KOPT-K1 (cell line): ENCODE results near the gene LRRC51.

ENCODE experiments used
- H3K27ac ChIP-seq: fragments of 200-600 bp; sonication (generic); 2 replicates; pipeline ENCODE4 v1.5.1; 2016; ENCODE audit warnings: antibody characterized with exemption, mild to moderate bottlenecking, low read depth, low read length; ENCODE audit not compliant: poor library complexity, severe bottlenecking
- H3K36me3 ChIP-seq: fragments of 200-600 bp; sonication (generic); 2 replicates; pipeline ENCODE4 v1.5.1; 2017; ENCODE audit warnings: antibody characterized with exemption, mild to moderate bottlenecking, low read length, moderate library complexity; ENCODE audit not compliant: insufficient read depth
- H3K9me3 ChIP-seq: fragments of 200-600 bp; sonication (generic); 2 replicates; pipeline ENCODE4 v1.5.1; 2017; ENCODE audit warnings: antibody characterized with exemption, low read length, mild to moderate bottlenecking; ENCODE audit not compliant: insufficient read depth, poor library complexity, severe bottlenecking

Gene LRRC51

DNA sequence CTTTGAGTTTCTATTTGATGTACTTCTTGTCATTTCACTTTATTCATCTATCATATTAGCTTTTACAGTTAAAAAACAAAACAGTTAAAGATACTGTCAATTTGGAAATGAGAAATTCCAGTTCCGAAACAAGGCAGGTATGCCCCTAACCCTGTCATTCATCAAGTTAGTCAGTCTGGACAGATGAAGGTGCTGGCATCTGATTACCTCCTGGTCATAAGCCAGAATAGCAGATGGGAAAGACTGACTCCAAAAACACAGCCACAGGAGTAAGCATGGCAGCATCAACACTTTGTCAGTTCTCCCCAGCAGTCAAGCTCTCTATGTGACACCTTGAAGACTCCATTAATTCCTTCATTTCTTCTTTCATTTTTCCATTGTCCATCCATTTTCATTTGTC lies 4.3 kb downstream of the LRRC51 start:
- H3K36me3 ChIP-seq = peaks cover 22% of the 10 kb centered on the region
- no peak overlapping the region for H3K27ac ChIP-seq
- no peaks in the 10 kb centered on the region for H3K9me3 ChIP-seq

DNA sequence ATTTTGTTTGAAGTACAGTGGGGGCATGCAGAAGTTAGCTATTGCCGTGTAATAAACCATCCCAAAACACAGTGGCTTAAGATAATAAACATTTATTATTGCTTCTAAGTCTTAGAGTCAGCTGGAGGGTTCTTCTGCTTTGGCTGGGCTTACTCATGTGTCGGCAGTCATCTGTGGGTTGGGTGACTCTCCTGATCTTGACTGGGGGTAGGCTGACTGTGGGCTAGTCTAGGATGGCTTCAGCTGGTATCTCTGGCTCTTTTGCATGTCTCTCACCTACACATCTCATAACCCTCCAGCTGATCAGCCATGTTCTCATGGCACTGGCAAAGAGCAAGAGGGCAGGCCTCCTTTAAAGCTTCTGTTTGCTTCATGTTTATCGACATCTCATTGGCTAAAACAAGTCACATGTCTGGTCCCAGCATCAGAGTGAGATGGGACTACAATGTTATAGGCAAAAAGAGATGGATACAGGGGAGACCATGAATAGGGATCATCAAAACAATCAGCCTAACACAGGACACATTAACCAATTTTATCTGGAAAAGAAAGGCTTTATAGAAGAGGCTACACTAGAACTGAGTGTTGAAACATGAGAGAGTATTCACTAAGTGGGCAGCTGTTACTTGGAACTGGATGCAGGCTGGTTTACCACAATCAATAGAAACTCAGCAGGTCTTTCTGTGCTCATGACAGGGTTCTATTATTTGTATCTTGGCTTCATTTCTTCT lies 5.1 kb downstream of the LRRC51 start:
- Histone ChIP-seq H3K36me3 (peaks cover 29% of the 10 kb centered on the region), H3K27ac (no peak overlapping the region), H3K9me3 (no peaks in the 10 kb centered on the region)

GRCh38 chr11:72088076-72088808 lies 7.6 kb downstream of the LRRC51 start:
- Histone ChIP-seq H3K27ac (no peak overlapping the region), H3K9me3 (no peaks in the 10 kb centered on the region), H3K36me3 (peaks cover 36% of the 10 kb centered on the region)

- Histone ChIP-seq H3K27ac (no peak overlapping the region), H3K36me3 (peaks cover 58% of the 10 kb centered on the region), H3K9me3 (no peaks in the 10 kb centered on the region)
These were observed 10.6 kb downstream of the LRRC51 start for GRCh38 chr11:72091292-72091691.

- H3K9me3 ChIP-seq = no peaks in the 10 kb centered on the region
- peaks cover 68% of the 10 kb centered on the region for H3K36me3 ChIP-seq
- H3K27ac ChIP-seq = no peak overlapping the region
These were observed 18.1 kb downstream of the LRRC51 start for GRCh38 chr11:72098741-72099140.

DNA sequence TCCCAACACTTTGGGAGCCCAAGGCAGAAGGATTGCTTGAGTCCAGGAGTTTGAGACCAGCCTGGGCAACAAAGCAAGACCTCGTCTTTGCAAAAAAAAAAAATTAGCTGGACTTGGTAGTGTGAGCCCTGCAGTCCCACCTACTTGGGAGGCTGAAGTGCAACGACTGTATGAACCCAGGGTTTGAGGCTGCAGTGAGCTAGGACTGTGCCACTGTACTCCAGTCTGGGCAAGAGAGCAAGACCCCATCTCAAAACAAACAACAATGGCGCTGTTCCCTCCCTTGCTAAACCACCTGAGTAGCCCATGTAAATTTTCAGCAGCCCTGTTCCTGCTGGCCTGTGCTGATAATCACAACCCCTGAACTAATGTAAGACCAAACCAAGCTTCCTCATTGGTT lies 19.4 kb downstream of the LRRC51 start:
- H3K27ac ChIP-seq = no peak overlapping the region
- H3K9me3 ChIP-seq = no peaks in the 10 kb centered on the region
- H3K36me3 ChIP-seq = peaks cover 57% of the 10 kb centered on the region

GRCh38 chr11:72100462-72100861 lies 19.8 kb downstream of the LRRC51 start:
- no peak overlapping the region for H3K27ac ChIP-seq
- H3K9me3 ChIP-seq = no peaks in the 10 kb centered on the region
- peaks cover 53% of the 10 kb centered on the region for H3K36me3 ChIP-seq

GRCh38 chr11:72102162-72102561 lies 21.5 kb downstream of the LRRC51 start:
- Histone ChIP-seq H3K27ac (peak overlapping the region; percentile 89), H3K36me3 (peaks cover 42% of the 10 kb centered on the region), H3K9me3 (no peaks in the 10 kb centered on the region)

- Histone ChIP-seq H3K9me3 (no peaks in the 10 kb centered on the region), H3K27ac (peak overlapping the region; percentile 89), H3K36me3 (peaks cover 42% of the 10 kb centered on the region)
These were observed 21.9 kb downstream of the LRRC51 start for GRCh38 chr11:72102631-72102945.

- Histone ChIP-seq H3K36me3 (peaks cover 42% of the 10 kb centered on the region), H3K9me3 (no peaks in the 10 kb centered on the region), H3K27ac (peak within 1 kb of the TSS; percentile 89)
These were observed 22.5 kb downstream of the LRRC51 start, which contains the start of gene LAMTOR1 for GRCh38 chr11:72102946-72103753. LAMTOR1 (minus strand) TSS chr11:72103297; CDS start chr11:72103224, 73 bp downstream.

DNA sequence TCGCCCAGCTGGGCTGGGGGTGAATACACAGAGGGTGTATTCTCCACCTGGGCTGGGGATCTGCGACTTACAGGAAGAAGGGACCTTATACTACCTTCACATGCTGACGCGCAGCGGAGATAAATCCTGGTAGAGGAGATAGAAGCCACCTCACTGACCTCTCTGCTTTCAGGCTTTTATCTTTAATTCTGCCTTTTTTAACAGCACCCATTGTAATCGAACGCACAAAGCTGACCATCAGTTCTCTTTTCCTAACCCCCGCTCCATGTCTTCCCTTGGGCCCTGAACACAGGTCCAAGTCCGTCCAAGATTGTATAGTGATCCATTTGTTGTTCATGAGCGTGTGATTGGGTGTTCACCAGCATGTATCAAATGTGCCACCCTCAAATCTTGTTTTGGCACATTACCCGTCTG lies 23.1 kb downstream of the LRRC51 start:
- Histone ChIP-seq H3K9me3 (no peaks in the 10 kb centered on the region), H3K36me3 (peaks cover 42% of the 10 kb centered on the region), H3K27ac (peak overlapping the region; percentile 89)

DNA sequence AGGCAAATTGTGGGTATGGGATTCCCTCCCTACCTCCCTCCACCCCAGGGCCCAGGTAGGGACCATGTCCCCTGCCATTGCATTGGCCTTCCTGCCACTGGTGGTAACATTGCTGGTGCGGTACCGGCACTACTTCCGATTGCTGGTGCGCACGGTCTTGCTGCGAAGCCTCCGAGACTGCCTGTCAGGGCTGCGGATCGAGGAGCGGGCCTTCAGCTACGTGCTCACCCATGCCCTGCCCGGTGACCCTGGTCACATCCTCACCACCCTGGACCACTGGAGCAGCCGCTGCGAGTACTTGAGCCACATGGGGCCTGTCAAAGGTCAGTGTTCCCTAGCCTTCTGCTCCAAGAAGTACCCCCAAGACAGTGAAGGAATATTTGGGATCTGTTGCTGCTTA lies 25.2 kb downstream of the LRRC51 start, which contains the start of gene TOMT:
Gene TOMT, plus strand, starts transcription at position 37 of the 400 bp plus-strand sequence. Its CDS starts 28 bp downstream, at position 65.
- peaks cover 37% of the 10 kb centered on the region for H3K36me3 ChIP-seq
- H3K27ac ChIP-seq = no peak within 1 kb of the TSS

DNA sequence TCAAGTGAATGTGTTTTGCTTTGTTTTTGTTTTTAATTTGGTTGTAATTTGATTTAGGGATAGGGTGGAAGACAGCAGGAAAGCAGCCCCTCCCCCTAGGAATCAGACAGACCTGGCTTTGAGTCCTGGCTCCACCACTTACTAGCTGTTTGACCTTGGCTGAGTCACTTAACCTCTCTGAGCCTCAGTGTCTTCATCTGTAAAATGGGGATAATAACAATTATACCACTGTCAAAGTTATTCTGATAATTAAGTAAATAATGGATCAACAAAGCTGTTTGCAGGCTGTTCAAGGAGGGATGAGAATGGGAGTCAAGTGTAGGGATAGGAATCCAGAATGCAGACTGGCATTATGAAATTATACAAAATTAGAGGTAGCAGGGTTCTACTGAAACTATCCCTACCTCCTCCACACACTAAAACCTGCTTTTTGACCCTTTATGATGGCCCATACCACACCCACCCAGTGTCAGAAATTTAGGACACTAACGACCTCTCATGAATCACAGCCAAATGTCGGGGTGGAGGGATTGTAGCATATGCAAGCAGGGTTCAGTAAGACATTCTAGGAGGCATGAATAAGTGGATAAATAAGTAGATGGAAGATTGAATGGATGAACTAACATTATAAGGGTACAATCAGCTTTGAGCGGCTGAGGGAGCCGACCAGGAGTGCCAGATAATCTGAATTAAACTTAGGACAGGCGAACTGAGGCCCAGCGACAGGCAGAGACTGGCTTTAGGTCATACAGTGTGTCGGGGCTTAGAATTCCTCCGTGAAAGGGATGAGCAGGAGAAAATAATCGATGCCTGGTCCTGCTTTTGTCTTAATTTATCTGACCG lies 30.9 kb downstream of the LRRC51 start:
- H3K36me3 ChIP-seq = peaks cover 32% of the 10 kb centered on the region
- no peaks in the 10 kb centered on the region for H3K9me3 ChIP-seq
- H3K27ac ChIP-seq = peak overlapping the region; percentile 95

More for the DNA sequence above, 25.2 kb downstream of the LRRC51 start, which contains the start of gene TOMT:
- H3K9me3 ChIP-seq = no peaks in the 10 kb centered on the region
